Sigmoid colon (tissue), 7 donors: ENCODE measurements around the gene FAN1. TPM values are rescaled to one million over a fixed set of nuclear protein-coding genes. Genes with fewer than 3 reads are reported as not detected.

Experiments used
- DNase-seq: peaks from one replicate; pipeline ENCODE4 v3.0.0-alpha.2; 2019
- H3K27ac ChIP-seq, 4 donors: fragments of 200-600 bp; sonication (generic); one replicate each; pipeline ENCODE4 v1.5.1; 2016 to 2019; ENCODE audit warnings: mild to moderate bottlenecking in 1 of 4
- H3K27me3 ChIP-seq, 3 donors: fragments of 200-600 bp; sonication (generic); one replicate each; pipeline ENCODE4 v1.5.1; 2019; ENCODE audit warnings: mild to moderate bottlenecking in 1 of 3
- H3K36me3 ChIP-seq, 4 donors: fragments of 200-600 bp; sonication (generic); one replicate each; pipeline ENCODE4 v1.5.1; 2016 to 2019
- H3K4me1 ChIP-seq, 4 donors: fragments of 200-600 bp; sonication (generic); one replicate each; pipeline ENCODE4 v1.5.1; 2017 to 2019
- H3K4me3 ChIP-seq, 4 donors: fragments of 200-600 bp; sonication (generic); one replicate each; pipeline ENCODE4 v1.5.1; 2017 to 2019; ENCODE audit warnings: mild to moderate bottlenecking in 2 of 4, moderate library complexity in 1 of 4
- H3K9me3 ChIP-seq, 4 donors: fragments of 200-600 bp in 3 of 4; sonication (generic) in 3 of 4; one replicate each; pipeline versions ENCODE4 v1.5.1 to v1.6.1; 2013 to 2019
- CTCF ChIP-seq, 4 experiments: fragments of 450-650 bp in 3 of 4; fragments of 200-600 bp in 1 of 4; IDR thresholded peaks; one replicate each; pipeline ENCODE4 v1.5.1; 2016 to 2019; ENCODE audit warnings: antibody characterized with exemption in 4 of 4, mild to moderate bottlenecking in 3 of 4, moderate library complexity in 2 of 4
- EP300 ChIP-seq, 4 donors: sonication (generic); formaldehyde crosslinking; IDR thresholded peaks; one replicate each; pipeline ENCODE4 v1.6.1; 2017; ENCODE audit warnings: antibody characterized with exemption in 4 of 4
- POLR2A ChIP-seq, 2 donors: fragments of 450-650 bp; IDR thresholded peaks; one replicate each; pipeline ENCODE4 v1.6.1; 2016; ENCODE audit warnings: antibody characterized with exemption in 2 of 2, mild to moderate bottlenecking in 2 of 2, moderate library complexity in 2 of 2
- POLR2AphosphoS5 ChIP-seq, 4 donors: sonication (generic); formaldehyde crosslinking; IDR thresholded peaks; one replicate each; pipeline ENCODE4 v1.6.1; 2017; ENCODE audit warnings: antibody characterized with exemption in 4 of 4
- WGBS, 2 donors: extraction: QIAGEN DNeasy Blood & Tissue Kit; methylation state at CpG; one replicate each; pipeline ENCODE4 v1.1.7; 2013; 5-methylcytosine and 5-hydroxymethylcytosine counted together
- intact Hi-C: fragments of 100-400 bp; cut with DNase I; formaldehyde crosslinking; loops from one replicate; pipeline ENCODE4 v1.15.1; 2023
- polyA plus RNA-seq, 3 donors: library from polyadenylated mRNA; stranded (reverse); fragments of 200-250 nt; gene quantifications; one replicate each; pipeline ENCODE4 v1.2.3, GENCODE V29; 2013
- total RNA-seq, 4 donors: library from RNA; depleted of rRNA; stranded (reverse); fragments of >200 nt; gene quantifications; one replicate each; pipeline ENCODE4 v1.1.0, GENCODE V29; 2016
- donor health status: healthy with polysubstance abuse.
- donor health status: Bipolar disorder and iron deficiency.
- donor health status: healthy.

The FAN1 gene
- total and polyA plus RNA-seq, 7 donors, result 3.6 to 20.8 (median 17.8) TPM

GRCh38 chr15:30969724-30970123 is 66.0 kb downstream of the FAN1 start:
- peaks cover 4 to 67% (median 7%) of the 10 kb centered on the region in 4 donors for H3K36me3 ChIP-seq
- intact Hi-C loops, result no loop called here
- H3K9me3 ChIP-seq, result no peaks in the 10 kb centered on the region
- TF ChIP-seq EP300 (IDR thresholded peaks at IDR 0.05) (no peak), CTCF (IDR thresholded peaks at IDR 0.05) (no peak), POLR2AphosphoS5 (IDR thresholded peaks at IDR 0.05) (no peak), POLR2A (IDR thresholded peaks at IDR 0.05) (no peak)
- H3K27ac ChIP-seq, result no peak overlapping the region
- H3K4me1 ChIP-seq, result peaks cover 0 to 4% (median 0%) of the 10 kb centered on the region in 4 donors
- WGBS, 2 donors, result 97 to 99% methylated on average over 2 of the region's 2 CpGs
- DNase-seq, result no peak
- H3K4me3 ChIP-seq, result no peak overlapping the region
- no peaks in the 10 kb centered on the region for H3K27me3 ChIP-seq

GRCh38 chr15:30973379-30973778 is 69.7 kb downstream of the FAN1 start:
- TF ChIP-seq POLR2AphosphoS5 (IDR thresholded peaks at IDR 0.05) (no peak), CTCF (IDR thresholded peaks at IDR 0.05) (no peak), EP300 (IDR thresholded peaks at IDR 0.05) (no peak), POLR2A (IDR thresholded peaks at IDR 0.05) (no peak)
- 95 to 96% methylated on average over 4 of the region's 4 CpGs for WGBS, 2 donors

GRCh38 chr15:30974112-30974511 is 70.4 kb downstream of the FAN1 start:
- intact Hi-C loops, result no loop called here
- TF ChIP-seq POLR2AphosphoS5 (IDR thresholded peaks at IDR 0.05), result no peak
- TF ChIP-seq CTCF (IDR thresholded peaks at IDR 0.05), result no peak
- TF ChIP-seq EP300 (IDR thresholded peaks at IDR 0.05), result no peak
- TF ChIP-seq POLR2A (IDR thresholded peaks at IDR 0.05), result no peak
- no peak overlapping the region for H3K4me3 ChIP-seq
- 86 to 88% methylated on average over 5 of the region's 5 CpGs for WGBS, 2 donors
- H3K27me3 ChIP-seq, result no peaks in the 10 kb centered on the region
- H3K9me3 ChIP-seq, result no peaks in the 10 kb centered on the region
- DNase-seq, result no peak
- H3K36me3 ChIP-seq, result peaks cover 0 to 56% (median 5%) of the 10 kb centered on the region in 4 donors
- H3K4me1 ChIP-seq, result peaks cover 0 to 10% (median 6%) of the 10 kb centered on the region in 4 donors
- H3K27ac ChIP-seq, result no peak overlapping the region

More at GRCh38 chr15:30973379-30973778, 69.7 kb downstream of the FAN1 start:
- no peak overlapping the region for H3K27ac ChIP-seq
- intact Hi-C loops, result no loop called here
- no peaks in the 10 kb centered on the region for H3K9me3 ChIP-seq
- no peak for DNase-seq
- peaks cover 0 to 56% (median 5%) of the 10 kb centered on the region in 4 donors for H3K36me3 ChIP-seq
- H3K4me1 ChIP-seq, result peaks cover 0 to 14% (median 5%) of the 10 kb centered on the region in 4 donors
- H3K27me3 ChIP-seq, result no peaks in the 10 kb centered on the region
- H3K4me3 ChIP-seq, result no peak overlapping the region

- H3K27me3 ChIP-seq, result no peaks in the 10 kb centered on the region
- no peak overlapping the region for H3K27ac ChIP-seq
- intact Hi-C loops, result no loop called here
- H3K4me1 ChIP-seq, result peaks cover 0 to 19% (median 11%) of the 10 kb centered on the region in 4 donors
- peaks cover 0 to 57% (median 4%) of the 10 kb centered on the region in 4 donors for H3K36me3 ChIP-seq
- DNase-seq, result no peak
- TF ChIP-seq POLR2A (IDR thresholded peaks at IDR 0.05), result no peak
- no peak for TF ChIP-seq POLR2AphosphoS5 (IDR thresholded peaks at IDR 0.05)
- TF ChIP-seq CTCF (IDR thresholded peaks at IDR 0.05), result no peak
- no peak for TF ChIP-seq EP300 (IDR thresholded peaks at IDR 0.05)
- H3K9me3 ChIP-seq, result no peaks in the 10 kb centered on the region
- H3K4me3 ChIP-seq, result no peak overlapping the region
Measured at GRCh38 chr15:30978328-30978727, 74.6 kb downstream of the FAN1 start.

GRCh38 chr15:30979457-30979856 is 75.7 kb downstream of the FAN1 start:
- TF ChIP-seq EP300 (IDR thresholded peaks at IDR 0.05), result no peak
- no peak for TF ChIP-seq POLR2A (IDR thresholded peaks at IDR 0.05)
- TF ChIP-seq POLR2AphosphoS5 (IDR thresholded peaks at IDR 0.05), result no peak
- no peak for TF ChIP-seq CTCF (IDR thresholded peaks at IDR 0.05)
- intact Hi-C loops, result no loop called here
- Histone ChIP-seq H3K9me3 (no peaks in the 10 kb centered on the region), H3K4me1 (peaks cover 0 to 31% (median 20%) of the 10 kb centered on the region in 4 donors), H3K27me3 (no peaks in the 10 kb centered on the region), H3K4me3 (no peak overlapping the region), H3K27ac (no peak overlapping the region), H3K36me3 (peaks cover 0 to 46% (median 3%) of the 10 kb centered on the region in 4 donors)
- WGBS, 2 donors, result 83 to 94% methylated on average over 5 of the region's 5 CpGs
- no peak for DNase-seq
